HG03108 (cell line): ENCODE data around the gene BAG3.
"Not testable (repeated sequence)": the region's sequence is repeated elsewhere in the genome, so short reads cannot be mapped to it uniquely, and the experiment has no call there.

Experiments used
- ATAC-seq: cut with Tn5 transposase; IDR thresholded peaks from one replicate; pipeline ENCODE4 v1.9.1; 2021; ENCODE audit warnings: moderate library complexity; ENCODE audit not compliant: unreplicated experiment

Gene BAG3

DNA sequence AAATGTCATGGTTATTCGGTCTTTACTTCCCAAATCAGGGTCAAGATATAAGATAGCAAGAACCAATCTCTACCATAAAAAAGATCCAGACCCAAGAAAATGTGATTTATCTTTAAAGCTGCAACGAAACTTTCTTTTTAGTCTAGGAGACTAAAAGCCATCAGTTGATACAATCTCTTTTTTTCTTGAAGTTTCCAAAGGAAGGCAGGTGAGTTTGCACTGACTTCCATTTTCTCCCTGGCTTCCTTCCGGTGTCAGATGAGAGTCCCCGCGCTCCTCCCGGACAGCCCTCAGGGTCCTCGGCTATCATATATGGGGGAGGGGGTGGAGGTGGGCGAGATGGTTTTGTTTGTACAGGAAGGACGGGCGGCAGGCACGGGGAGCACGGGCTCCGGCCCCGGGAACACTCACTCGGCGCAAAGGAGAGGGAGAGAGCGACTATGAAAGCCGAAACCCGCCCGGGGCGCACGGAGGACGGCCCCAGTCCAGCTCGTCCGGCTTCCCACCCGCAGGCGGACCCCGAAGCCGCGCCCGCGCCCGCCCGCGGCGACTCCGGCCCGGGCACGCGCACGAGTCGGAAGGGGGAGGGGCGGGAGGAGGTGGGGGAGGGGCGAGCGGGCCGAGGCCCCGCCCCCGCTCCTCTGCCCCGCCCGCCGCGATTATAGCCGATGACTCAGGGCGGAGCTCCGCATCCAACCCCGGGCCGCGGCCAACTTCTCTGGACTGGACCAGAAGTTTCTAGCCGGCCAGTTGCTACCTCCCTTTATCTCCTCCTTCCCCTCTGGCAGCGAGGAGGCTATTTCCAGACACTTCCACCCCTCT lies at the start of gene BAG3:
TSS of gene BAG3 (plus strand) at position 689 of the 822 bp plus-strand sequence. CDS start 296 bp downstream, outside the sequence.
- ATAC-seq: peak; percentile 63

DNA sequence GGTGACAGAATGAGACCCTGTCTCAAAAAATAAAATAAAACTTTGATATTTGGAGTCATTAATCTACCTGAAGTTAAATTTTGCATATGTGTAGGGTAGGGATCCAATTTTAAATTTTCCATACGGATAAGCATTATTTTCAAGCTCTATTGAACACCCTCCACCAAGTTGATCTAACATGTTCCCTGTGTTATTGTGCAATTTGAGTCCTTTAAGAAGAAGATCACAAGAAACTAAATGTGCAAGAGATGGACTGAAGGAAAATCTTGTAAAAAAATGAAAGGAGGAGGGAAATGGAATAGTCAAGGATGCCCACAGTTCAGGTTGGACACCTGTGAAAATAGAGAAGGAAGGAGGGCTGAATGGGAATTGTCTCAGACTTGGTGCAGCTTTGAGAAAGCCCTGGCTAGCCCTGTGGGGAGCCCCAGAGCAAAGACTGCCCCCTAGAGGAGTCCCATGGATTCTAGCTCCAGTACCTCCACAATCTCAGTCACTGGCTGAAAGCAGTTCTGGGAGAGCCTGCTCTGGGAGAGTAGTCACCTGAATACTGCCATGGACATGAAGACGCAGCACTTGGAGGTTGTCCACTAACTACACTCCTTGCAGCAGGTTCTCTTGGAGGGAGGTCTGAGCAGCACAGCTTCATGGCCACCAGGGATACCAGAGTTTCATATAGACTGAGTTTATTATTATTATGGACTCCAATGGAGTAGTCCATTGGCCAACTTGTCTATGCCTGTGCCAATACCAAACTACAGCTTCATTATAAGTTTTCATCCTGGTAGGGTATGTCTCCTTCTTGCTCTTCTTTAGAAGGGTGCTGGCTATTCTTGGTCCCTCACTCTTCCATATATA lies 48.7 kb upstream of the BAG3 start:
- no peak for ATAC-seq

DNA sequence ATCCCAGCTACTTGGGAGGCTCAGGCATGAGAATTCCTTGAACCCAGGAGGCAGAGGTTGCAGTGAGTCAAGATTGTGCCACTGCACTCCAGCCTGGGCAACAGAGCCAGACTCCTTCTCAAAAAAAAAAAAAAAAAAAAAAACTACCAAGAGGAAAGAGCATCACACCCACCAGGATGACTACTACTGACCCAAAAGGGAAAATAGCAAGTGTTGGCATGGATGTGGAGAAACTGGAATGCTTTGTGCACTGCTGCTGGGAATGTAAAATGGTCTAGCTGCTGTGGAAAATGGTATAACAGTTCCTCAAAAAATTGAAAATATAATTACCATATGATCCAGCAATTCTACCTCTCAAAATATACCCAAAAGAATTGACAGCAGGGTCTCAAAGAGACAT lies 46.7 kb upstream of the BAG3 start:
- no peak for ATAC-seq

DNA sequence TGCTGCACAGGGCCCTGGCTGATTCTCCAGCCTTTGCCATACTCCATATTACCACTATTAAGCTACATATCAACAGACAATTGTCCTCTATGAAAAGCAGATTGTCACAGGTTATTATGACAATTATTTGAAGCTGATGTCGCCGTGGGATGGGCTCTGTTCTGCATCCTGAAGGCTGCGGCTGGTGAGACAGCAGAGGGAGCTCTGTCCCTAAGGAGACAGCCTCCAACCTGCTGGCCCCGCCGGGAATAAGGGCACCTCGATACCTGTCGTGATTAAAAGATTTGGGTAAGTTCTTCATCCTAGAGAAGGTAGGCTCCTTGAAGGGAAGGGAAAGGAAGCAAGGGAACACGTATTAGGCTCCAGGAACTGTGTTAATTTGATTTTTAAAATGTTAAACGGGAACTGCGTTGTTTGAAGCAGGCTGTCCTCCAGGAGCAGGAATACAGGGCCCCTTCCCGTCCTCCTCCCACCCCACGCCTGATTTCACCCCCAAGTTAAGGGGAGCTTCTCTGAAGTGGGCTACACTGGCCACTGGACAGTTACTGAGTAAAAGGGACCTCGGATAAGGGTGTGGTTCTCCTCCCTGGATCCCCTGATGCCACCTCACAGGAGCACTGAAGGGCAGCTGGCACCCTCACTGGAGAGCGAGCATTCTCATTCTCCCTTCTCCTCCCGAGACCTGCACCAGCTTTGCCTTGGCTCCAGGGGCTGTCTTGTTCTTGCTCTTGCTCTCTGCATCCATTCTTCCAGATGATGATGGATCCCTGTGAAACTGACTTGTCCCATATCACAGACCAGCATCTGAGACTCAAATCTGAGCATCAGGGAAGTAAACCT lies 42.6 kb upstream of the BAG3 start:
- ATAC-seq: no peak

DNA sequence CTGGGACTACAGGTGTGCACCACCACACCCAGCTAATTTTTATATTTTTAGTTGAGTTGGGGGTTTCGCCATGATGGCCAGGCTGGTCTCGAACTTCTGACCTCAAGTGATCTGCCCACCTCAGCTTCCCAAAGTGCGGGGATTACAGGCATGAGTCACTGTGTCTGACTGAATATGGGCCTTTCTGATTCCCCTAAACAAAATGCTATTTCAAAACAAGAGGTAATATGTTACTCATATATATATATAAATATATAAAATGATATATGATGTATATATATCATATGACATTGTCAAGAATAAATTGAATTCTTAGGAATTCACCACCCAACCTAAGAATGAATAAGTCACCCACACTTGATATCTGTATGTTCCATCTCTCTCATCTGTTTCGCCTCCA lies 41.7 kb upstream of the BAG3 start:
- no peak for ATAC-seq

DNA sequence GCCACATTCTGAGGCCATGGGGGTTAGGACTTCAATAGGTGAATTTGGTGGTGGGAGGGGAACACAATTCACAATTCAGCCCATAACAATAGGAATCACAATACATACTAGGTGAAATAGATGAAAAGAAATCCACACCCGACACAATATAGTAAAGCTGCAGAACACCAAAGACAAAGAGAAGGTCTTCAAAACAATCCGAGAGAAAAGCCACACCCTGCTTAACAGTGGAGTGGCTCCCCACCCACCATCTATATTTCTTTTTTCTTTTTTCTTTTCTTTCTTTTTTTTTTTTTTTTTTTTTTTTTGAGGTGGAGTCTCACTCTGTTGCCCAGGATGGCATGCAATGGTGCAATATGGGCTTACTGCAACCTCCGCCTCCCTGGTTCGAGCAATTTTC lies 39.7 kb upstream of the BAG3 start:
- ATAC-seq: no peak

DNA sequence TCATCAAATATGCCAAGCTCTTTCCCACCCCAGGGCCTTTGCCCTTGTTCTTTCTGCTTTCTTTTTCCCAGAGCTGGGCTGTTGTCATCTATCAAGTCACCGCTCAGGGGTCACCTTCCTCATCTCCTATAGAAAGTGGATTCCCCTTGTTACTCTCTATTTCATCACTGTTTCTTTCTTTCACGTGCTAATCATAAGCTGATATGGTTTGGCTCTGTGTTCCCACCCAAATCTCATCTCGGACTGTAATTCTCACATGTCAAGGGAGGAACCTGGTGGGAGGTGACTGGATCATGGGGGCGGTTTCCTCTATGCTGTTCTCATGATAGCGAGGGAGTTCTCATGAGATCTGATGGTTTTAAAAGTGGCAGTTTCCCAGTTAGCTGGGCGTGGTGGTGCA lies 37.4 kb upstream of the BAG3 start:
- no peak for ATAC-seq

DNA sequence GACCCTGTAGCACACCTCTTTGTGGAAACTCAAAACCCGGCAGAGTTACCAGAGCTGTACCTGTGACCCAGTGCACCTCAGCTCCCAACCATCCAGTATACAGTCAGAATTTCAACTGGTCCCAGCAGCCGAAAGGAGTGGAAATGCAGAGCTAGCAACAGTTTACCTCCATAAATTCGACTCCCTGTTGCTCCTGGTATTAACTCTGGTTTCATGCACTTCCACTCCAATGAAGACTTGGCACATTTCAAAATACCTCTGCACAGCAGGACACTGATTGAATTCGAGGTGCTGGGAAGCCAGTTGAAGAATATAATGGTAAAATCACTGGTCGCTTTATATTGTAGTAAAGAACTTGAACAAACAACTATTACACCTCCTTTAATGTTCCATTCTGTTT lies 36.5 kb upstream of the BAG3 start:
- ATAC-seq: no peak

DNA sequence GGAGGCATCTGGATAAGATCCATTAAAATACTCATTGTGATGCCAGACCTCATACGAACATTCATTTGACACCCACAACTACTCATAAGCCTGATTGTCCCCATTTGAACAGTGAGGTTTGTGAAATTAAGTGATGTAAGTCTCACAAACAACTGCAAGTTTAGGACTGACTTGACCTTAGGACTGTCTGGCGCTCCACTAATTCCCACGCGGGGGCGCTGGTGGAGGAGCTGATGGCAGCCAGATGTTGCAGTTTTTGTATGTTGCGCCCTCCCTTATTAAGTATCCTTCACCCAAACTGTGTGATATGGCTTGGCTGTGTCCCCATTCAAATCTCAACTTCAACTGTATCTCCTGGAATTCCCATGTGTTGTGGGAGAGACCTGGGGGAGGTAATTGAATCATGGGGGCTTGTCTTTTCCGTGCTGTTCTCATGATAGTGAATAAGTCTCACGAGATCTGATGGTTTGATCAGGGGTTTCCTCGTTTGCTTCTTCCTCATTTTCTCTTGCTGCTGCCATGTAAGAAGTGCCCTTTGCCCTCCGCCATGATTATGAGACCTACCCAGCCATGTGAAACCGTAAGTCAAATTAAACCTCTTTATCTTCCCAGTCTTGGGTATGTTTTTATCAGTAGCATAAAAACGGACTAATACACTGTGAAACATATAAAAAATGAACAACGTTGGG lies 34.2 kb upstream of the BAG3 start:
- no peak for ATAC-seq

DNA sequence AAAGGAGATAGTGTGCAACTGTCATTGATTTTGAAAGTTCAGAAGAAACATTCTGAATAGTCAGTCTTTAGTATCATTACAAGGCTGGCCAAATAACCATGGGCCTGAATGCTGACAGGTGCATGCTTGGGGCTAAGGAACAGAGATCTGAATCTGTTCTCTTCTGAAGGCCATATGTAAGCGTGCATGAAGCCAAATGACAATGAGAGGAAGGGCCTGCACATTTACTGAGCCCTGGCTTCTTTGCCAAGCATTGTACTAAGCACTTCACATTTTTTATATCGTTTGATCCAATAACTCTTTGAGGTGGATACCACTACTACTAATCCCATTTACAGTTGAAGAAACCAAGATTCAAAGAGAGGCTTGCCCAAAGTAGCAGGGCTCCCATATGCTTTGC lies 32.0 kb upstream of the BAG3 start:
- no peak for ATAC-seq

DNA sequence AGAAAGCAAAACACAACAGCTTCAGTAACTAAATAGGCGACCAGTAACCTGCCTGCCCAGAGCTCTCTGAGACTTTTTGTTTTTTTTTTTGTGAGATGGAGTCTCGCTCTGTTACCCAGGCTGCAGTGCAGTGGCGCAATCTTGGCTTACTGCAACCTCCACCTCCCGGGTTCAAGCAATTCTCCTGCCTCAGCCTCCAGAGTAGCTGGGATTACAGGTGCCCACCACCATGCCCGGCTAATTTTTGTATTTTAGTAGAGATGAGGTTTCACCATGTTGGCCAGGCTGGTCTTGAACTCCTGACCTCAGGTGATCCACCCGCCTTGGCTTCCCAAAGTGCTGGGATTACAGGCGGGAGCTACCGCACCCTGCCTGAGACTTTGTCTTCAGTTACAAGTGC lies 31.4 kb upstream of the BAG3 start:
- not testable (repeated sequence) for ATAC-seq

DNA sequence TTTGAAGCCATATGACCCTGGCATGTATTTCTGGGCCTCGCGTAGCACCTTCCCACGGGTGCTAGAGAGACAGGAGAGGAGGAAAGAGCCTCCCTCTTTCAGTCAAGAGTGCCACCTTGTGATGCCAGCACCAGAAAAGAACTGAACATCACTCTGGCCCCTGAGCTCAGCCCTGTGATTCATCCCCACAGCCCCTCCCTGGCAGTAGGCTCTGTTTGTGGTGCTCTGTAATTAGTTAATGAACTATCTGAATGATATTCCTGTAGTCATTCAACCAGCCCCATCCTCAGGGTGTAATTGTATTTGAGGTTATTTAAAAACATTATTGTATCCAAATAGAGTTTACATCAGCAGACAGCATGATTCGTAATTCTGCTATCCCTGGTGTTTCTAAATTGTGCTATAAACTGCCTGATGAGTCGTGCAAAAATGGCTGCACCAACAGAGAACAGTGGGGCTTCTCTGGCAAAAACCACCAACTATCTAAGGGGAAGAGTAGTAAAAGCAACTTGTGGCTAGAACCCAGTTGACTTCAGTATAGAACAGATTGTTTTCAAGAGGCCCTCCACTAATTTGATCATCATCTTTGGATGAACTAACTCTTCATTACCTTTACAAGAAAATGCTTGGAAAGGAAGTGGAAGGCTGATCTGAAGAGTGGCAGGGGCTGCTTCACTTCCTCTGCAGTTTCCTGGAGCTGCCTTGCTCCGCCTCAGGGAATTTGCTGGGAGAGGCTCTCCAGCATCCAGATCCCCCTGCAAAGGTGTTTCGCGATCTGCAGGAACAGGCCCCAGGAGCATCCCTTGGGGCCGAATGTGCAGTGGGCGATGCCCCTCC lies 30.7 kb upstream of the BAG3 start:
- ATAC-seq: no peak

DNA sequence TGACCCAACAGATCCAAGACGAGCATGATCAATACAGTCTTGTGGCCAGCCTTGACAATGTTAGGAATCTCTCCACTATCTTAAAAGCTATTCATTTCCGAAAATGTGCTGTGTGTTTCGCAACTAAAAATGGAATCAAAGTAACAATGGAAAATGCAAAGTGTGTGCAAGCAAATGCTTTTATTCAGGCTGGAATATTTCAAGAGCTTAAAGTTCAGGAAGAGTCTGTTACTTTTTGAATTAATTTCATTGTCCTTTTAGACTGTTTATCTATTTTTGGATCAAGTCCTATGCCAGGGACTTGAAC lies 30.1 kb upstream of the BAG3 start:
- ATAC-seq: no peak

DNA sequence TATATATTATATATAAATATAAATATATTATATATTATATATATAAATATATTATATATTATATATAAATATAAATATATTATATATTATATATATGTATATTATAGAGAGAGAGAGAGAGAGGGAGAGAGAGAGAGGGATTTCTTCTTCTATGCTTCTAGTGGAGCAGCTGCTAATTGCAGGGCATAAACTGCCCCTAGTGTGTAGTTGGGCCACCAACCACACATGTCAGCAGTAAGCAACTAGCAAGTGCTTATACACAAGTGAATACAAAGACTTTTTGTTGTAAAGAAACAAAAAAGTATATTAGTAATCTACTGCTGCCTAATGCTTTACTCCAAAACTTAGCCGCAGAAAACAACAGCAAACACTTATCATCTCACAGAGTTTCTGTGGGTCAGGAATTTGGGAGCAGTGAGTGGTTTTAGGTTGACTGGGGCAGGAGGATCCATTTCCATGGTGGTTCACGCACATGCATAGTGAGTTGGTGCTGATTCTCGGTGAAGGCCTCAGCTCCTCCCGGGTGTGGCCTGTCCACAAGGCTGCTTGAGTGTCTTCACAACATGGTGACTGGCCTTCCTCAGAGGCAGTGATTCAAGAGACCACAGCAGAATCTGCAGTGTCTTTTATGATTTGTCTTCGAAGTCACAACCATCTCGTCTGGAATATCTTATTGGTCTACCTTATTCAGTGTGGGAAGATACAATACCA lies 25.5 kb upstream of the BAG3 start:
- no peak for ATAC-seq

DNA sequence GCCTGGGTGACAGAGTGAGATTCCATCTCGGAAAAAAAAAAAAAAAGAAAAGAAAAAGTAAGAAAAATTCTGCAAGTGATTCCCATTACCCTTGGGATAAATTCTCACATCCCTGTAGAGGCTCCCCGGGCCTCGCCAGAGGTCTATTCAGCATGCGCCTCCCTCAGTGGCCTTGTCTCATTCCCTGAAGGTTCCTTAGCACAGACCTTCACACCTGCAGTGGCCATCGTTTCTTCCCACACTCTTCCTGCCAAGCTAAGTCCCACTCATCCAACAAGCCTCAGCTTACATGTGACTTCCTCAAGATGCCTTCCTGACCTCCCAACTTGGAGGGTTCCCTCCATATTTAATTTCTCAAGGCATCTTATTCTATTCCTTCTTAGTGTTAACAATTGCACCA lies 20.9 kb upstream of the BAG3 start:
- no peak for ATAC-seq

DNA sequence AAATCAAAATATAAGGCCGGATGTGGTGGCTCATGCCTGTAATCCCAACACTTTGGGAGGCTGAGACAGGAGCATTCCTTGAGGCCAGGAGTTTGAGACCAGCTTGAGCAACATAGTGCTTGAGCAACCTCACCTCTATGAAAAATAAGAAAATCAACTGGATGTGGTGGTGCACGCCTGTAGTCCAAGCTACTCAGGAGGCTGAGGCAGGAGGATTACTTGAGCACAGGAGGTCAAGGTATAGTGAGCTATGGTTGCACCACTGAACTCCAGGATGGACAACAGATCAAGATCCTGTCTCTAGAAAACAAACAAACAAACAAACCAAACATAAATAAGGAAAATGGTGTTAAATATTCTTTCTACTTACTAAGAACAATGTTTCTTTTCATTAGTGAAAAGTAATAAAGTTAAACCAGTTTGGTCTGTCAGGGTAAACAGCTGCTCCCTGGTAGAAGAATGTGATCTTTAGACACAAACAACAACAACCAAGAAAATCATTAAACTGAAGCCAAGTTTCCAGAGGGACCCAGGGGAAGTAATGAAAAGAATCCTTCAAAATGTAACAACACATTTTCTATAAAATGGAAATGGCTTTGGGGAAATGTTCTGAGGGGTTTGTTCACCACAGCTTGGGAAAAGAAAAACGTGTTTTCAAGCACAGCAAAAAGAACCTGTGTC lies 17.5 kb upstream of the BAG3 start:
- ATAC-seq: no peak

DNA sequence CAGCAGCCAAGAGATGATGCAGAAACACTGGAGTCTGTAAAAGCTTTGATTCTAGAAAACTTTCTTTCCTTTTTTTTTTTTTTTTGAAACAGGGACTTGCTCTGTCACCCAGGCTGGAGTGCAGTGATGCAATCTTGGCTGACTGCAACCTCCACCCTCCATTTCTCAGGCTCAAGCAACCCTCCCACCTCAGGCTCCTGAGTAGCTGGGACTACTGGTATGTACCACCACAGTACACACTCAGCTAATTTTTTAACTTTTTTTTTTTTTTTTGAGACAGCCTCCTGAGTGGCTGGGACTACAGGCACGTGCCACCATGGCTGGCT lies 17.0 kb upstream of the BAG3 start:
- ATAC-seq: no peak

DNA sequence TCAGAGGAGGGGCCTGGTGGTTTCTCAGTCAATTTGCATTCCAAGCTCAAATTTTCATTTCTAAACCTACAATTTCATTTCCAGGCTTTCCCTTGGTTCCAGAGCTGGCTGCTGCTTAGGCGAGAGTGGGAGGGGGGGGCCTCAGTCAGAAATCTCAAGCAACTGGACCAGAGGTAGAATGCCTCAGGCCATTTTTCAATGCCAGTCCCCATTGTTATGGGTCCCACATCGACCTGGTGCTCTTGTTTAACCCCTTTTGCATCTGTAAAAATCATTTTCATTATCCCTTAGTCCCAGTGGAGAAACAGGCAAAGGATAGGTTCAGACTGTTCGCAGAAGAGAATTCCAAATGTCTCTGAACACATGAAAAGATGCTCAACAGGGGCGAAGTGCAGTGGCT lies 13.5 kb upstream of the BAG3 start:
- no peak for ATAC-seq

DNA sequence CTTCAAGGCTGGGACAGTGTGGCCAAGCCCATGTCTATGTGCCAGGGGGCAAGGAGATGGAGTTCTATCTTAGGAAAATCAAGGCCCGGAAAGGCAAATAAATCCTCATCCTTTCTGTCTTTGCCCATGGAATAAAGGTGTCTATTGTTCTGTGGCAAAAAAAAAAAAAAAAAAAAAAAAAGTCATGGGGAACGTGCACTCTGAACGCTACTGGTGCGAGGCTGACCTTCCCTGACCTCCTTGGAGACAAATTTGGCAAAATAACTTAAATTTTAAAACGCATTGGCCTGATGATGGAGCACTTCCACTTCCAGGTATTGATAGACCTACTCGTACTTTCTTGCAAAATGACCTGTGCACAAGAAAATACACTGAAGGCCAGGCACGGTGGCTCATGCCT lies 12.2 kb upstream of the BAG3 start:
- ATAC-seq: no peak
